ENCODE measurements around the gene PCDHGA5. TPM values are rescaled to one million over a fixed set of nuclear protein-coding genes. Genes with fewer than 3 reads are reported as not detected.
"Not testable (repeated sequence)": the region's sequence is repeated elsewhere in the genome, so short reads cannot be mapped to it uniquely, and the experiment has no call there.

Gene PCDHGA5
- polyA plus RNA-seq, 5 donors: 2.7 to 4.5 (median 3.7) TPM

DNA sequence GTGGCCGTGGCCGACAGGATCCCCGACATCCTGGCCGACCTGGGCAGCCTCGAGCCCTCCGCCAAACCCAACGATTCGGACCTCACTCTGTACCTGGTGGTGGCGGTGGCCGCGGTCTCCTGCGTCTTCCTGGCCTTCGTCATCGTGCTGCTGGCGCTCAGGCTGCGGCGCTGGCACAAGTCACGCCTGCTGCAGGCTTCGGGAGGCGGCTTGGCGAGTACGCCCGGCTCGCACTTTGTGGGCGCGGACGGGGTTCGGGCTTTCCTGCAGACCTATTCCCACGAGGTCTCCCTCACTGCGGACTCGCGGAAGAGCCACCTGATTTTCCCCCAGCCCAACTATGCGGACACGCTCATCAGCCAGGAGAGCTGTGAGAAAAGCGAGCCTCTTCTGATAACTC is 17.9 kb upstream of the PCDHGA5 start:
- DNase-seq: not testable (repeated sequence)

DNA sequence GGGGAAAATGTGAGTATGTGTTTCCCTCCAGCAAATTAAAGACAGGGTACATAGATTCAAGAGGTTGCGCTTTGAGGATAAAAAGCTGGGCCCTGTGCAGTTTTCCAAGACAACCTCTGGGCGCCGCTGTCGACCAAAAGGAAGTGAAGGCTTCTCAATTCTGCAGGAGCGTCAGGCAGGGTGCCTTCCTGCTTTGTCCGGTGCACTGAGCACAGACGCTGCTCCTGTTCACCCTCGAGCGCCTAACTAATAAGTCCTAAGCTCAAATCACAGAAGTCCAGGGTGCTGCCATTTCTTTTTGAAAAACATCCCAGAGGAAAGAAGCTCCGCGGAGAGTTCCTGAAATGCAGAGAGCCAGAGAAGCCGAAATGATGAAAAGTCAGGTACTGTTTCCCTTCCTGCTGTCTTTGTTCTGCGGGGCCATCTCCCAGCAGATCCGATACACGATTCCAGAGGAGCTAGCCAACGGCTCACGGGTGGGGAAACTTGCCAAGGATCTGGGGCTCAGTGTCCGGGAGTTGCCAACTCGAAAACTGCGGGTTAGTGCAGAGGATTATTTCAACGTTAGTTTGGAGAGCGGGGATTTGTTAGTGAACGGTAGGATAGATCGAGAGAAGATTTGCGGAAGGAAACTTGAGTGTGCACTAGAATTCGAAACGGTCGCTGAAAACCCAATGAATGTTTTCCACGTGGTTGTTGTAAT is 13.9 kb upstream of the PCDHGA5 start, which contains the start of gene PCDHGB1:
PCDHGB1 (plus strand) TSS at position 183 of the 703 bp plus-strand sequence; CDS start at position 345, 162 bp downstream.
- no peak for DNase-seq

DNA sequence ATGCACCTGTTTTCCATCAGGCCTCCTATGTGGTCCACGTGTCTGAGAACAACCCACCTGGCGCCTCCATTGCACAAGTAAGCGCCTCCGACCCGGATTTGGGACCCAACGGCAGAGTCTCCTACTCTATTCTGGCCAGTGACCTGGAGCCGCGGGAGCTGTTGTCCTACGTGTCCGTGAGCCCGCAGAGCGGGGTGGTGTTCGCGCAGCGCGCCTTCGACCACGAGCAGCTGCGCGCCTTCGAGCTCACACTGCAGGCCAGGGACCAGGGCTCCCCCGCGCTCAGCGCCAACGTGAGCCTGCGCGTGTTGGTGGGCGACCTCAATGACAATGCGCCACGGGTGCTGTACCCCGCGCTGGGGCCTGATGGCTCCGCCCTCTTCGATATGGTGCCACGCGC is 12.4 kb upstream of the PCDHGA5 start:
- DNase-seq: no peak

DNA sequence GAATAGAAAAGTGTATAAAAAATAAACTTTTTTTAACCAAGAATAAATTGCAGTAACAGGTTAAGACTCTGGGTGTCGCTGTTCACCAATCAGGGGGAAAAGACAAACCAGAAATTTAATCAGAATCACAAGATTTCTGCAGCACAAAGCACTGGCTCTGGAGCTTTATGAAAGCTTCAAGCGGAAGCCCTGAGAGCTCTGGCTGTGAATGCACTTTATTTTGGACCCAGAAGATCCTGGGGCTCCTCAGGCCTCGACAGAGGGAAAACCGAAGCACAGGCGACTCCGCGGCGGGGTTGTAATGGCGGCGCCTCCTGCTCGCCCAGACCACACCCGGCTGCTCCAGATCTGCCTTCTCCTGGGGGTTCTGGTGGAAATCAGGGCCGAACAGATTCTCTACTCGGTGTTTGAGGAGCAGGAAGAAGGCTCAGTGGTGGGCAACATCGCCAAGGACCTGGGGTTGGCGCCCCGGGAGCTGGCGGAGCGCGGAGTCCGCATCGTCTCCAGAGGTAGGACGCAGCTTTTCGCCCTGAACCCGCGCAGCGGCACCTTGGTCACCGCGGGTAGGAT is 9.0 kb upstream of the PCDHGA5 start, which contains the start of gene PCDHGA4:
PCDHGA4 (plus strand) TSS at position 122 of the 570 bp plus-strand sequence; CDS start at position 209, 87 bp downstream.
- no peak for DNase-seq

DNA sequence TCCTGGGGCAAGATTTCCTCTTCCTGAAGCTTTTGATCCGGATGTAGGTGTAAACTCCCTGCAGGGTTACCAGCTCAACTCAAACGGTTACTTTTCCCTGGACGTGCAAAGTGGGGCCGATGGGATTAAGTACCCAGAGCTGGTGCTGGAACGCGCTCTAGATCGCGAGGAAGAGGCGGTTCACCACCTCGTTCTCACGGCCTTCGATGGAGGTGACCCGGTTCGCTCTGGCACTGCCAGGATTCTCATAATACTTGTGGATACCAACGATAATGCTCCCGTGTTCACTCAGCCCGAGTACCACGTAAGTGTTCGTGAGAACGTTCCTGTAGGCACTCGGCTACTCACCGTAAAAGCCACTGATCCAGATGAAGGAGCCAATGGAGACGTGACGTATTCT is 8.3 kb upstream of the PCDHGA5 start:
- no peak for DNase-seq

DNA sequence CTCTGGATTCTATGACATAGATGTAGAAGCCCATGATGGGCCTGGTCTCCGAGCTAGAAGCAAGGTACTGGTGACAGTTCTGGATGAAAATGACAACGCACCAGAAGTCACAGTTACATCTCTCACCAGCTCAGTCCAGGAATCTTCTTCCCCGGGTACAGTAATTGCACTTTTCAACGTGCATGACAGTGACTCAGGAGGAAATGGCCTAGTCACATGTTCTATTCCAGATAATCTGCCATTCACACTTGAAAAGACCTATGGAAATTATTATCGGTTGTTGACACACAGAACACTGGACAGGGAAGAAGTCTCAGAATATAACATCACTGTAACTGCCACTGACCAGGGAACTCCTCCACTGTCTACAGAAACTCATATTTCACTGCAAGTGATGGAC is 7.8 kb upstream of the PCDHGA5 start:
- DNase-seq: no peak

DNA sequence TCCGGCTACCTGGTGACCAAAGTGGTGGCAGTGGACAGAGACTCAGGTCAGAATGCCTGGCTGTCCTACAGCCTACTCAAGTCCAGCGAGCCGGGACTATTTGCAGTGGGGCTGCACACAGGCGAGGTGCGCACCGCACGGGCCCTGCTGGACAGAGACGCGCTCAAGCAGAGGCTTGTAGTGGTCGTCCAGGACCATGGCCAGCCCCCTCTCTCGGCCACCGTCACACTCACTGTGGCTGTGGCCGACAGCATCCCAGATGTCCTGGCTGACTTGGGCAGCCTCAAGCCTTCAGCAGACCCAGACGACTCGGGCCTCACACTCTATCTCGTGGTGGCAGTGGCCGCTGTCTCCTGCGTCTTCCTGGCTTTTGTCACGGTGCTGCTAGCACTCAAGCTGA is 7.0 kb upstream of the PCDHGA5 start:
- no peak for DNase-seq

DNA sequence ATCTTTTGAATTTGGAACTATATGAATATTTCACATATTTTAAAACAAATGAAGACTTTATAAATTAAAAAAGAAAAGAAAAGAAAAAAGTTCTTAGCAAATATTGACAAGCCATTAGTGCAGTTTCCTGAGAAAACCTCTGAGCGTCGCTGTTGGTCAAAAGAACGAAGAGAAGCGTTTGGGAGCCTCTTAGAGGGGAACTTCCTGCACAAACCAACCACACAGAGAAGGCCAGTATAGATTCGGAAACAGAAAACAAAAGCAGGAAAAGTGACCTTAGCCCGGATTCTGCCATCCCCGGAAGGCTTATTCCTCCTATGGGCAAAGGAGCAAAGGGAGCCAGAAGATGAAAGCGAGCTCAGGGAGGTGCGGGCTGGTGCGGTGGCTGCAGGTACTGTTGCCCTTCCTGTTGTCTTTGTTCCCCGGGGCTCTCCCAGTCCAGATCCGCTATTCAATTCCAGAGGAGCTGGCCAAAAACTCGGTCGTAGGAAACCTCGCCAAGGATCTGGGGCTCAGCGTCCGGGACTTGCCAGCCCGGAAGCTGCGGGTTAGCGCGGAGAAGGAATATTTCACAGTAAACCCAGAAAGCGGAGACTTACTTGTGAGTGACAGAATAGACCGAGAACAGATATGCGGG is 4.1 kb upstream of the PCDHGA5 start, which contains the start of gene PCDHGB2:
PCDHGB2 (plus strand) TSS at position 205 of the 637 bp plus-strand sequence; CDS start at position 347, 142 bp downstream.
- DNase-seq: no peak

DNA sequence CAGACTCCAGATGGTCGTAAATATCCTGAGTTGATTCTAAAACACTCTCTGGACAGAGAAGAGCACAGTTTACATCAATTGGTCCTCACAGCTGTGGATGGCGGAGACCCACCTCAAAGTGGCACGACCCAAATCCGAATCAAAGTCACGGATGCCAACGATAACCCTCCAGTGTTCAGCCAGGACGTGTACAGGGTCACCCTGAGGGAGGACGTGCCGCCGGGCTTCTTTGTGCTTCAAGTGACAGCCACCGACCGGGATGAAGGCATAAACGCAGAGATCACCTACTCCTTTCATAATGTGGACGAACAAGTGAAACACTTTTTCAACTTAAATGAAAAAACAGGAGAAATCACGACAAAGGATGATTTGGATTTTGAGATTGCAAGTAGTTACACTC is 3.3 kb upstream of the PCDHGA5 start:
- DNase-seq: no peak

DNA sequence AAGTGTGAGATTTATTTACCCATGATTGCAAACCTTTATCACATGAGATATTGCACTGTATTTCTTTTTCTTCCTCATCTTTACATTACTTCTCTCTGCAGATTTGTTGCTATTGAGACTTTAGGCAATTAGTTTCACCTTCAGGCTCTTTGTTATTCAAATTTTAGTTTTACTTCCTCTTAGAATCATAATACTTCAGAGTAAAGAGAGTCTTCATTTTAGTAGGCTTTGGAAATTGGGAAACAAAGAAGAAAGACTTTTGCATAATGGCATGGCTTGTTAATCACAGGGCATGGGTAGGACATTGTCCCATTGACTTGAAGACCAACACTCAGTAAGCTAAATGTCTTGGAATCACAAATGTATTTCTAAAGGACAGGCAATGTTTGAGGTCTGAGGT is 1.2 kb upstream of the PCDHGA5 start:
- DNase-seq: no peak

DNA sequence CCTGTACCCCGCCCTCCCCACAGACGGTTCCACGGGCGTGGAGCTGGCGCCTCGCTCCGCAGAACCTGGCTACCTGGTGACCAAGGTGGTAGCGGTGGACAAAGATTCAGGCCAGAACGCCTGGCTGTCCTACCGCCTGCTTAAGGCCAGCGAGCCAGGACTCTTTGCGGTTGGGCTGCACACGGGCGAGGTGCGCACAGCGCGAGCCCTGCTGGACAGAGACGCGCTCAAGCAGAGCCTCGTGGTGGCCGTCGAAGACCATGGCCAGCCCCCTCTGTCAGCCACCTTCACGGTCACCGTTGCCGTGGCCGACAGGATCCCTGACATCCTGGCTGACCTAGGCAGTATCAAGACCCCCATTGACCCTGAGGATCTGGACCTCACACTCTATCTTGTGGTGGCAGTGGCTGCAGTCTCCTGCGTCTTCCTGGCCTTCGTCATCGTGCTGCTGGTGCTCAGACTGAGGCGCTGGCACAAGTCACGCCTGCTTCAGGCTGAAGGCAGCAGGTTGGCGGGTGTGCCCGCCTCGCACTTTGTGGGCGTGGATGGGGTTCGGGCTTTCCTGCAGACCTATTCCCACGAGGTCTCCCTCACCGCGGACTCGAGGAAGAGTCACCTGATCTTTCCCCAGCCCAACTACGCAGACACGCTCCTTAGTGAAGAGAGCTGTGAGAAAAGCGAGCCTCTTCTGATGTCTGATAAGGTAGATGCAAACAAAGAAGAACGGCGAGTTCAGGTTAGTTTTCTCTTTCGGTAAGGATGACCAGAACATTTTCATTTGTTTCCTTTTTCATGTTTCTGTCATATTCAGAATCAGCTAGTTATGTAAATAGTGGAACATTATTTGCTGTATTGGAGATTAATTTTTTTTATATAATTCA is 2.3 kb downstream of the PCDHGA5 start:
- no peak for DNase-seq

DNA sequence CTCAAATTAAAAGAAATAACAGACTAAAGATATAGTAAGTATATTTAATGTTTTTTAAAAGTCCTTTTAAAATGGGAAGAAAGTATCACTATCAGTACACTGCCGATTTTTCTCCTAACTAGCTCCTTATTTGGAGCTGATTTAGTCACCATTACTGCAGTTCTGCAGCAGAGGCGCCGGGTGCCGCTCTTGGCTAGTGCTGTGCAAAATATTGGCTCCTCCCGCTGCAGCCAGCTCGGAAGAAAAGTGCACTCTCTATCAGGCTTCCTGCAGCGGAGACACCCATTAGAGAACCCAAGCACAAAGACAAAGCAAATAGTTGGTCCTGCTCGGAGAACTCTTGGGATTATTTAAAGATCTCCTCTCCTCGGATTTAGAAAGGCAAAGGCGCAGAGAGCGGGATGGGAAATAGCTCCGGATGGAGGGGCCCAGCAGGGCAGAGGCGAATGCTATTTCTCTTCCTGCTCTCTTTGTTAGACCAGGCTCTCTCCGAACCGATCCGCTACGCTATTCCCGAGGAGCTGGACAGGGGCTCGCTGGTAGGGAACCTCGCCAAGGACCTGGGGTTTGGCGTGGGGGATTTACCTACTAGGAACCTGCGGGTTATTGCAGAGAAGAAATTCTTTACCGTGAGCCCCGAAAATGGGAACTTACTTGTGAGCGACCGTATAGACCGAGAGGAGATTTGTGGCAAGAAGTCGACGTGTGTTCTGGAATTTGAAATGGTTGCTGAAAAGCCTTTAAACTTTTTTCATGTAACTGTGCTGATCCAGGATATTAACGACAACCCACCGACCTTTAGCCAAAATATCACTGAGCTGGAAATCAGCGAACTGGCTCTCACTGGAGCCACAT is 6.3 kb downstream of the PCDHGA5 start, which contains the start of gene PCDHGB3:
PCDHGB3 (plus strand) TSS at position 249 of the 855 bp plus-strand sequence; CDS start at position 402, 153 bp downstream.
- no peak for DNase-seq

DNA sequence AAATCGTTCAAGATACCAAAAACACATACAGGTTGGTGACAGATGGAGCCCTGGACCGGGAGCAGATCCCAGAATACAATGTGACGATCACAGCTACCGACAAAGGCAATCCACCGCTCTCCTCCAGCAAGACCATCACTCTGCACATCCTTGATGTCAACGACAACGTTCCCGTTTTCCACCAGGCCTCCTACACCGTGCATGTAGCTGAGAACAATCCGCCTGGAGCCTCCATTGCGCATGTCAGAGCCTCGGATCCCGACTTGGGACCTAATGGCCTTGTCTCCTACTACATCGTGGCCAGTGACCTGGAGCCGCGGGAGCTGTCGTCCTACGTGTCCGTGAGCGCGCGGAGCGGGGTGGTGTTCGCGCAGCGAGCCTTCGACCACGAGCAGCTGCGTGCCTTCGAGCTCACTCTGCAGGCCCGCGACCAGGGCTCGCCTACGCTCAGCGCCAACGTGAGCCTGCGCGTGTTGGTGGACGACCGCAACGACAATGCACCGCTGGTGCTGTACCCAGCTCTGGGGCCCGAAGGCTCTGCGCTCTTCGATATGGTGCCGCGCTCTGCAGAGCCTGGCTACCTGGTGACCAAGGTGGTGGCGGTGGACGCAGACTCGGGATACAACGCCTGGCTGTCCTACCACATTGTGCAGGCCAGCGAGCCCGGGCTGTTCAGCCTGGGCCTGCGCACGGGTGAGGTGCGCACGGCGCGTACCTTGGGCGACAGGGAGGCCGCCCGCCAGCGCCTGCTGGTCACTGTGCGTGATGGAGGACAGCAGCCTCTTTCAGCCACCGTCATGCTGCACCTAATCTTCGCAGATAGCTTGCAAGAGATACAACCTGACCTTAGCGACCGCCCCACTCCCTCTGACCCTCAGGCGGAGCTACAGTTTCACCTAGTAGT is 7.9 kb downstream of the PCDHGA5 start:
- DNase-seq: no peak

DNA sequence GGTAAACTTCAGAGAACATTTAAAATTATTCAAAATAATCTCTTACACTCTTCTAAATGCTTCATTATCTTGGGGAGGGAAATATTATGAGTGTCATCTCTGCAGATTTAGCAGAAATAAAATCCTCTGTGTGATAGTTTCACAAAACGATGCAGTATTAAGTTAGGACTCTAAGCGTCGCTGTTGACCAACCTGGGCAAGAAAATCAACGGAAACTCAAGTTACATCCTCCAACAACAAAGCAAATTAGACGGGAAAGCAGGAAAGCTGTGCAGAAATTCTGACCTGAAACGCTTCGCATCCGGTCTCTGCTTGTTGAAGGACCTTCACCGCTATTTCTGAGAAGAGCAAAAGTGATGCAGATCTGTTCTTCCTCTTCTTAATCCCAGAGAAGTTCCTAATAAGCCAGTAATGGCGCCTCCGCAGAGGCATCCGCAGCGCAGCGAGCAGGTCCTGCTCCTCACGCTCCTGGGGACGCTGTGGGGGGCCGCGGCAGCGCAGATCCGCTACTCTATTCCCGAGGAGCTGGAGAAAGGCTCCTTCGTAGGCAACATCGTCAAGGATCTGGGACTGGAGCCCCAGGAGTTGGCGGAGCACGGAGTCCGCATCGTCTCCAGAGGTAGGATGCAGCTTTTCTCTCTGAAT is 9.8 kb downstream of the PCDHGA5 start, which contains the start of gene PCDHGA6:
PCDHGA6 (plus strand) TSS at position 219 of the 645 bp plus-strand sequence; CDS start at position 412, 193 bp downstream.
- DNase-seq: no peak

DNA sequence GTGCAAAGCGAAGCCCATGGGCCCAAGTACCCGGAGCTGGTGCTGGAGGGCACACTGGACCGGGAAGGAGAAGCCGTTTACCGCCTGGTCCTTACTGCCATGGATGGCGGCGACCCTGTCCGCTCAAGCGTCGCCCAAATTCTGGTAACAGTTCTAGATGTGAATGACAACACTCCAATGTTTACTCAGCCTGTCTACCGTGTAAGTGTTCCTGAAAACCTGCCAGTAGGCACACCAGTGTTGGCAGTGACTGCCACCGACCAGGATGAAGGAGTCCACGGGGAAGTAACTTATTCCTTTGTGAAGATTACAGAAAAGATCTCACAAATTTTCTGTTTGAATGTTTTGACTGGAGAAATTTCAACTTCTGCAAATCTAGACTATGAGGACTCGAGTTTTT is 10.7 kb downstream of the PCDHGA5 start:
- DNase-seq: no peak

DNA sequence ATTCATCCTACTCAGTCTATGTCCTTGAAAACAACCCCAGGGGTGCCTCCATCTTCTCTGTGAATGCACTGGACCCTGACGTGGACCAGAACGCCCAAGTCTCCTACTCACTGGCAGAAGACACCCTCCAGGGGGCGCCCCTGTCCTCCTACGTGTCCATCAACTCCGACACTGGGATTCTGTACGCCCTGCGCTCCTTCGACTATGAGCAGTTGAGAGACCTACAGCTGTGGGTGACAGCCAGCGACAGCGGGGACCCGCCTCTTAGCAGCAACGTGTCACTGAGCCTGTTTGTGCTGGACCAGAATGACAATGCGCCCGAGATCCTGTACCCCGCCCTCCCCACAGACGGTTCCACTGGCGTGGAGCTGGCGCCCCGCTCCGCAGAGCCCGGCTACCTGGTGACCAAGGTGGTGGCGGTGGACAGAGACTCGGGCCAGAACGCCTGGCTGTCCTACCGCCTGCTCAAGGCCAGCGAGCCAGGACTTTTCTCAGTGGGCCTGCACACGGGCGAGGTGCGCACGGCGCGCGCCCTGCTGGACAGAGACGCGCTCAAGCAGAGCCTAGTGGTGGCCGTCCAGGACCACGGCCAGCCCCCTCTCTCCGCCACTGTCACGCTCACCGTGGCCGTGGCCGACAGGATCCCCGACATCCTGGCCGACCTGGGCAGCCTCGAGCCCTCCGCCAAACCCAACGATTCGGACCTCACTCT is 11.6 kb downstream of the PCDHGA5 start:
- DNase-seq: not testable (repeated sequence)

DNA sequence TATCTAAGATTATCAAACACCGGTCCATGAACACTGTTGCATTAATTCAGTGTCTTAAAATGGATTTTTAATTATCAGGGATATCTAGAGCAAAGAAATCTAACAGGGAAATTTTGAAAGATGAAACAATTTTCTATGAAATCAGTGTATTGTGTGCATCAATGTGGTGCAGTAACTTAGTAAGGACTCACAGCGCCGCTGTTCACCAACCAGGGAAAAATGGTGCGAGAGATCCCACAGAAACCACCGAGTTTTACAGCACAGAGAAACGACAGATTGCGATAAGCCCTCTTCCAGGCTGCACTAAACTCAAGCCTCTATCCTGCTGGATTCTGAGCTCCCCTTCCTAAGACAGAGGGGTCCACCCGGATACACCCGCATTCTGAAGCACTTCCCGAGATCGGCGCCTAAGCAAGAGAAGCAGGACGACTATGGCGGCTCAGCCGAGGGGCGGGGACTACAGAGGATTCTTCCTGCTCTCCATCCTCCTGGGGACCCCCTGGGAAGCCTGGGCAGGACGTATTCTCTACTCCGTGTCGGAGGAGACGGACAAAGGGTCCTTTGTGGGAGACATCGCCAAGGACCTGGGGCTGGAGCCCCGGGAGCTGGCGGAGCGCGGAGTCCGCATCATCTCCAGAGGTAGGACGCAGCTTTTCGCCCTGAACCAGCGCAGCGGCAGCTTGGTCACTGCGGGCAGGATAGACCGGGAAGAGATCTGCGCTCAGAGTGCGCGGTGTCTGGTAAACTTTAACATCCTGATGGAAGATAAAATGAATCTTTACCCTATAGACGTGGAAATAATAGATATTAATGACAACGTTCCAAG is 18.7 kb downstream of the PCDHGA5 start, which contains the start of gene PCDHGA7:
PCDHGA7 (plus strand) TSS at position 274 of the 826 bp plus-strand sequence; CDS start at position 432, 158 bp downstream.
- DNase-seq: no peak

All from right lung (tissue), 5 donors.